Osteoblast (primary cell): Measurements from ENCODE around the gene ORC3. TPM values are rescaled to one million over a fixed set of nuclear protein-coding genes. Genes with fewer than 3 reads are reported as not detected.

Experiments used
- DNase-seq: peaks from one replicate; pipeline ENCODE4 v3.0.0; 2011; ENCODE audit warnings: low spot score, mixed read lengths; ENCODE audit not compliant: insufficient read length; ENCODE audit errors: missing footprints
- H2AFZ ChIP-seq: 2 replicates; pipeline ENCODE4 v1.6.0; 2011; ENCODE audit warnings: mild to moderate bottlenecking, low read length
- H3K27ac ChIP-seq: 2 replicates; pipeline ENCODE4 v1.5.1; 2011; ENCODE audit warnings: mild to moderate bottlenecking, low read depth, low read length, moderate library complexity
- H3K27me3 ChIP-seq: 2 replicates; pipeline ENCODE4 v1.6.0; 2012; ENCODE audit warnings: mild to moderate bottlenecking, control low read depth, inconsistent platforms, low read length, moderate library complexity; ENCODE audit not compliant: insufficient read depth
- H3K36me3 ChIP-seq: 2 replicates; pipeline ENCODE4 v1.5.1; 2011; ENCODE audit warnings: mild to moderate bottlenecking, low read length, control low read depth, moderate library complexity; ENCODE audit not compliant: insufficient read depth
- H3K4me1 ChIP-seq: 2 replicates; pipeline ENCODE4 v1.5.1; 2011; ENCODE audit warnings: mild to moderate bottlenecking, low read length, control low read depth, moderate library complexity; ENCODE audit not compliant: insufficient read depth
- H3K4me2 ChIP-seq: 2 replicates; pipeline ENCODE4 v1.6.0; 2011; ENCODE audit warnings: mild to moderate bottlenecking, low read length; ENCODE audit not compliant: insufficient read depth
- H3K4me3 ChIP-seq: fragments of 200-600 bp; sonication (generic); 3 replicates; pipeline ENCODE4 v1.5.1; 2012; ENCODE audit warnings: mild to moderate bottlenecking, low read length, inconsistent platforms; ENCODE audit not compliant: insufficient read depth
- H3K79me2 ChIP-seq: 2 replicates; pipeline ENCODE4 v1.6.0; 2012; ENCODE audit warnings: mild to moderate bottlenecking, low read length, control low read depth, inconsistent platforms; ENCODE audit not compliant: insufficient read depth
- H3K9me3 ChIP-seq: 2 replicates; pipeline ENCODE4 v1.5.1; 2011; ENCODE audit warnings: low read depth, low read length, control low read depth
- H4K20me1 ChIP-seq: 2 replicates; pipeline ENCODE4 v1.6.0; 2012; ENCODE audit warnings: mild to moderate bottlenecking, low read length, control low read depth; ENCODE audit not compliant: insufficient read depth
- total RNA-seq: library from RNA; depleted of rRNA; stranded (reverse); fragments of >200 nt; gene quantifications from 2 replicates; pipeline ENCODE4 v1.2.3, GENCODE V29; 2012
- TF ChIP-seq, protein P1 (sequence below): IDR thresholded peaks from 2 replicates; pipeline ENCODE4 v1.5.1; 2011; ENCODE audit warnings: mild to moderate bottlenecking, low read depth, low read length, moderate library complexity; ENCODE audit errors: extremely low read depth

The ORC3 gene
- total RNA-seq, 1 donor: 26.1 TPM

DNA sequence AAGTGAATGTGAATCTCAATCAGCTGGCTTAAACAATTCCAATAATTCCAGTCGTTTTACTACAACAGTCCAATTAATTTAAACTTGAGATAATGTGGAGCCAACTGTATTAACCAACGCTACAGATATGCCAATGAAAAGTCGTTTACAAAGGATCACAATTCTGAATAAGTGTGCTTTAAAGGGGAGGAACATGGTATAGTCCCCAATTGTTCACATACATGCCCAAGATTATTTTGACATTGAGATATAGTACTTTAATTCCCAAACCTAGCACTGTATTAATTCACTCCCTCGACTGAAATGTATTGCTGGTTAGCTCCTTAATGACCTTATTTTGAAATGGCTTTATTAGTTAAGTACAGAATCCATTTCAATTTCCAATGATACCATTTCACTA is 109.6 kb downstream of the ORC3 start:
- Histone ChIP-seq H3K79me2 (peaks cover 74% of the 10 kb centered on the region), H3K4me1 (peaks cover 17% of the 10 kb centered on the region), H3K9me3 (no peaks in the 10 kb centered on the region), H3K27me3 (no peaks in the 10 kb centered on the region), H2AFZ (no peak overlapping the region), H3K27ac (peak overlapping the region; percentile 78), H3K4me2 (peak overlapping the region; percentile 92), H4K20me1 (peaks cover 59% of the 10 kb centered on the region), H3K4me3 (peak overlapping the region; percentile 98), H3K36me3 (no peaks in the 10 kb centered on the region)
- TF ChIP-seq, protein P1, sequence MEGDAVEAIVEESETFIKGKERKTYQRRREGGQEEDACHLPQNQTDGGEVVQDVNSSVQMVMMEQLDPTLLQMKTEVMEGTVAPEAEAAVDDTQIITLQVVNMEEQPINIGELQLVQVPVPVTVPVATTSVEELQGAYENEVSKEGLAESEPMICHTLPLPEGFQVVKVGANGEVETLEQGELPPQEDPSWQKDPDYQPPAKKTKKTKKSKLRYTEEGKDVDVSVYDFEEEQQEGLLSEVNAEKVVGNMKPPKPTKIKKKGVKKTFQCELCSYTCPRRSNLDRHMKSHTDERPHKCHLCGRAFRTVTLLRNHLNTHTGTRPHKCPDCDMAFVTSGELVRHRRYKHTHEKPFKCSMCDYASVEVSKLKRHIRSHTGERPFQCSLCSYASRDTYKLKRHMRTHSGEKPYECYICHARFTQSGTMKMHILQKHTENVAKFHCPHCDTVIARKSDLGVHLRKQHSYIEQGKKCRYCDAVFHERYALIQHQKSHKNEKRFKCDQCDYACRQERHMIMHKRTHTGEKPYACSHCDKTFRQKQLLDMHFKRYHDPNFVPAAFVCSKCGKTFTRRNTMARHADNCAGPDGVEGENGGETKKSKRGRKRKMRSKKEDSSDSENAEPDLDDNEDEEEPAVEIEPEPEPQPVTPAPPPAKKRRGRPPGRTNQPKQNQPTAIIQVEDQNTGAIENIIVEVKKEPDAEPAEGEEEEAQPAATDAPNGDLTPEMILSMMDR: no peak
- DNase-seq: no peak

DNA sequence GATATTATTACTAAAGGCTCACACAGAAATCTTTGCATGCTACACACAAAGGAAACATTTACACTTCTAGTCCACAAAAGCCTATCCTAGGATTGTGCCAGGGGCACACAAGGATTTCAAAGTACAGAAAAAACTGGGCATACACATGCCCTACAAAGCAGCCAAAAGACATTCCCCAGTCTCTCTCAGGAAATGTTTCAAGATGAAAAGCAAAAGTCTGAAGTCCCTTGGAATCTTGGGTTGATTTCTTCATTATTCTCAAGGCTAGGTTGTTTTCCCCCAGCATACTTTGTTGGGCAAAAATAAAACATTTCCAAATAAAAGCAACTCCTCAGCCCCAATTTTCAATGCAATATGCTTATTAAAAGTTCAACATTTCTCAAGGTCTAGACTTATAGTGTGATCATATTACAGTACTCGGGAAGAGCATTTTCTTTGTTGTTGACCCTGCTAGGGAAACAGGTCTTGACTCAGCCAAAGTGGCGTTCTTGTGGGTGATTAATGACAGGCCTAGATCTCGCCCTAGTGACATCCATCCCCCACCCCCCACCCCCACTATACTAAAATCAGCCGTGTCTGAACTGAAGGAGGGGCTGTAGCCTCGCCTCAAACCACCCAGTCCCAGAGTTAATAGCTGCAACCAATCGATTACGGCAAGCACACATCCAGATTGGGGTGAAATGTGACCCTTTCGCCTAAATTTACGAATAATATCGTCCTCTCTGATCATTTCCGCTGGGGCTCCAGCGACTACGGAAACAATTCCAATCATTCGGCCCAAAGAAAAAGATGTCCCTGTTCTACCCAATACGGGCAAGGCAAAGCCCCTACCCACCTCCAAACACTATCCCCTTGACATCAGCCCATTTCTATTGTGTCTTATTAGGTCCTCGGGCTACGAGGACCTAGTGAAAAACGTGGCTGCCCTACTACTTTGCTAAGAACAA is 110.7 kb downstream of the ORC3 start:
- DNase-seq: no peak
- TF ChIP-seq, protein P1: no peak
- no peaks in the 10 kb centered on the region for H3K27me3 ChIP-seq
- H3K9me3 ChIP-seq: no peaks in the 10 kb centered on the region
- H4K20me1 ChIP-seq: peaks cover 49% of the 10 kb centered on the region
- peak overlapping the region; percentile 92 for H3K4me2 ChIP-seq
- H3K4me1 ChIP-seq: peaks cover 23% of the 10 kb centered on the region
- H3K27ac ChIP-seq: peak overlapping the region; percentile 78
- H2AFZ ChIP-seq: peak overlapping the region; percentile 95
- H3K36me3 ChIP-seq: no peaks in the 10 kb centered on the region
- H3K4me3 ChIP-seq: peak overlapping the region; percentile 98
- H3K79me2 ChIP-seq: peaks cover 63% of the 10 kb centered on the region

DNA sequence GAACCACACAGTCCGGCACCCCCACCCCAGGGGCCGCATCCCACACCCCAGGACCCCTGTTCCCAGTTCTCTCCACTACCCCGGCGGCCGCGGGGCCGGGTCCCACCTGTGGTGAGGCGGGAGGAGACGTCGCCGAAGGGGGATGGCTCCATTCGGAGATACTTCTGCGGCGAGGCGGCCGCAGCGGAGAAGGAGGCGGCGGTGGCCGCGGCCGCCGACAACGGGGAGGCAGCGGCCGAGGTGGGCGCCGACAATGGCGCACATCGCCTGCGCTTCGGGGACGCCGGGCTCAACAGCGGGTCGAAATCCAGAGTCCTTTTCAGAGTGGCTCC is 111.4 kb downstream of the ORC3 start:
- H4K20me1 ChIP-seq: peaks cover 43% of the 10 kb centered on the region
- TF ChIP-seq, protein P1: no peak
- H3K9me3 ChIP-seq: no peaks in the 10 kb centered on the region
- H3K27me3 ChIP-seq: no peaks in the 10 kb centered on the region
- H3K36me3 ChIP-seq: no peaks in the 10 kb centered on the region
- peak overlapping the region; percentile 92 for H3K4me2 ChIP-seq
- H3K27ac ChIP-seq: peak overlapping the region; percentile 78
- peak overlapping the region; percentile 95 for H2AFZ ChIP-seq
- DNase-seq: no peak
- H3K4me1 ChIP-seq: peaks cover 25% of the 10 kb centered on the region
- peaks cover 57% of the 10 kb centered on the region for H3K79me2 ChIP-seq
- H3K4me3 ChIP-seq: peak overlapping the region; percentile 98
